H1 (cell line): ENCODE measurements around the gene BTBD9. TPM values are rescaled to one million over a fixed set of nuclear protein-coding genes. Genes with fewer than 3 reads are reported as not detected.
A peak's percentile ranks its signal among the peaks of the same experiment; 100 is the strongest.

Source experiments
- CTCF ChIA-PET: fragments of 300-600 bp; sonication (Branson Sonifier 250); formaldehyde crosslinking; loops from one replicate; lab custom pipeline; 2021; ENCODE audit not compliant: partially characterized antibody; lab: Charles Lee
- POLR2A ChIA-PET: fragments of 300-600 bp; sonication (Branson Sonifier 250); formaldehyde crosslinking; loops from one replicate; lab custom pipeline; 2021; ENCODE audit warnings: inconsistent platforms; ENCODE audit not compliant: partially characterized antibody; lab: Charles Lee
- DNase-seq, 2 experiments: peaks; one replicate each; pipeline versions ENCODE4 v3.0.0 to v3.0.0-alpha.2; 2010 to 2022; ENCODE audit warnings: low spot score in 2 of 2, low read depth in 1 of 2, mixed read lengths in 1 of 2
- FAIRE-seq: peaks from 2 replicates; lab custom pipeline; 2011; peaks lifted over from hg19 to GRCh38; lab: Jason Lieb, UNC
- H2AFZ ChIP-seq: 2 replicates; pipeline ENCODE4 v1.8.1; 2012; ENCODE audit warnings: low read length, inconsistent platforms
- H2AK5ac ChIP-seq: 2 replicates; pipeline ENCODE4 v1.6.1; 2013; ENCODE audit warnings: low read depth, low read length
- H2BK120ac ChIP-seq: replicated peaks from 2 replicates; pipeline ENCODE3; 2013; ENCODE audit warnings: low read depth, low read length, inconsistent platforms
- H2BK12ac ChIP-seq: 2 replicates; pipeline ENCODE4 v1.6.1; 2013; ENCODE audit warnings: low read depth, low read length
- H2BK15ac ChIP-seq: 2 replicates; pipeline ENCODE4 v1.6.1; 2013; ENCODE audit warnings: low read length
- H2BK20ac ChIP-seq: 2 replicates; pipeline ENCODE4 v1.6.1; 2013; ENCODE audit warnings: low read length
- H2BK5ac ChIP-seq: 2 replicates; pipeline ENCODE4 v1.6.1; 2013; ENCODE audit warnings: low read depth, low read length
- H3K14ac ChIP-seq: 2 replicates; pipeline ENCODE4 v1.6.1; 2013; ENCODE audit warnings: inconsistent platforms; ENCODE audit not compliant: insufficient read length
- H3K18ac ChIP-seq: 2 replicates; pipeline ENCODE4 v1.6.1; 2013; ENCODE audit warnings: low read length; ENCODE audit errors: extremely low read depth
- H3K23ac ChIP-seq: 2 replicates; pipeline ENCODE4 v1.6.1; 2013; ENCODE audit warnings: inconsistent platforms; ENCODE audit not compliant: insufficient read length
- H3K23me2 ChIP-seq: 2 replicates; pipeline ENCODE4 v1.6.1; 2013; ENCODE audit warnings: low read depth, low read length
- H3K27ac ChIP-seq: 2 replicates; pipeline ENCODE4 v1.6.1; 2011; ENCODE audit warnings: low read depth, low read length, inconsistent platforms
- H3K27me3 ChIP-seq, 4 experiments: replicated peaks in 1 of 4; 1 replicate in 1 of 4; 2 replicates in 3 of 4; pipeline versions ENCODE4 v1.6.1 to v1.8.1; 2011 to 2013; ENCODE audit warnings: low read length in 3 of 4, mild to moderate bottlenecking in 3 of 4, inconsistent platforms in 2 of 4, mixed read lengths in 2 of 4, moderate library complexity in 1 of 4; ENCODE audit not compliant: control insufficient read depth in 3 of 4, insufficient read depth in 3 of 4; ENCODE audit errors: extremely low read depth in 1 of 4
- H3K36me3 ChIP-seq, 4 experiments: 2 replicates each; pipeline versions ENCODE4 v1.6.1 to v1.8.1; 2011 to 2013; ENCODE audit warnings: mild to moderate bottlenecking in 4 of 4, low read length in 3 of 4, moderate library complexity in 2 of 4, control low read depth in 1 of 4, inconsistent platforms in 1 of 4; ENCODE audit not compliant: insufficient read depth in 4 of 4, control insufficient read depth in 2 of 4
- H3K4ac ChIP-seq: replicated peaks from 2 replicates; pipeline ENCODE3; 2013; ENCODE audit warnings: low read length, low read depth, mixed read lengths, inconsistent platforms; ENCODE audit not compliant: insufficient read length
- H3K4me1 ChIP-seq, 4 experiments: replicated peaks in 1 of 4; 1 replicate in 1 of 4; 2 replicates in 3 of 4; pipeline versions ENCODE4 v1.6.1 to v1.8.1; 2011 to 2013; ENCODE audit warnings: low read length in 3 of 4, inconsistent platforms in 2 of 4, mixed read lengths in 1 of 4; ENCODE audit not compliant: insufficient read depth in 4 of 4, control insufficient read depth in 3 of 4
- H3K4me2 ChIP-seq, 2 experiments: 2 replicates each; pipeline versions ENCODE4 v1.6.1 to v1.8.1; 2011 to 2013; ENCODE audit warnings: low read depth in 2 of 2, low read length in 2 of 2, control low read depth in 1 of 2, inconsistent platforms in 1 of 2, mild to moderate bottlenecking in 1 of 2; ENCODE audit not compliant: insufficient read depth in 1 of 2
- H3K4me3 ChIP-seq, 4 experiments: fragments of 200-600, 300-600 bp in 1 of 4; sonication (generic), shearing (Covaris generic), sonication (Bioruptor Twin) in 1 of 4; 2 replicates each; pipeline versions ENCODE4 v1.5.1 to v1.8.1; 2011 to 2016; ENCODE audit warnings: low read length in 4 of 4, low read depth in 3 of 4, control low read depth in 2 of 4, inconsistent platforms in 2 of 4, mild to moderate bottlenecking in 2 of 4, mixed read lengths in 1 of 4, moderate library complexity in 1 of 4; ENCODE audit not compliant: insufficient read depth in 2 of 4; ENCODE audit errors: extremely low read depth in 1 of 4
- H3K56ac ChIP-seq: replicated peaks from 2 replicates; pipeline ENCODE3; 2013; ENCODE audit warnings: low read depth, mild to moderate bottlenecking, mixed read lengths, low read length, inconsistent platforms; ENCODE audit not compliant: insufficient read length
- H3K79me1 ChIP-seq: 2 replicates; pipeline ENCODE4 v1.6.1; 2013; ENCODE audit warnings: low read depth, low read length, control low read depth
- H3K79me2 ChIP-seq, 2 experiments: 2 replicates each; pipeline versions ENCODE4 v1.6.1 to v1.8.1; 2012 to 2013; ENCODE audit warnings: low read length in 2 of 2, mild to moderate bottlenecking in 2 of 2, inconsistent platforms in 1 of 2; ENCODE audit not compliant: insufficient read depth in 2 of 2, control insufficient read depth in 1 of 2
- H3K9ac ChIP-seq, 4 experiments: replicated peaks in 1 of 4; 1 replicate in 1 of 4; 2 replicates in 3 of 4; pipeline versions ENCODE4 v1.6.1 to v1.8.1; 2011 to 2013; ENCODE audit warnings: low read depth in 3 of 4, low read length in 3 of 4, control low read depth in 2 of 4, mild to moderate bottlenecking in 2 of 4, moderate library complexity in 2 of 4, inconsistent platforms in 1 of 4; ENCODE audit errors: extremely low read depth in 1 of 4
- H3K9me3 ChIP-seq, 2 experiments: 2 replicates each; pipeline versions ENCODE4 v1.6.1 to v1.8.1; 2012 to 2013; ENCODE audit warnings: mild to moderate bottlenecking in 2 of 2, moderate library complexity in 2 of 2, control low read depth in 1 of 2, inconsistent platforms in 1 of 2, low read depth in 1 of 2, low read length in 1 of 2, mixed read lengths in 1 of 2; ENCODE audit not compliant: insufficient read depth in 2 of 2
- H4K20me1 ChIP-seq, 2 experiments: replicated peaks in 1 of 2; 2 replicates each; pipeline versions ENCODE3 to v1.8.1; 2011 to 2013; ENCODE audit warnings: inconsistent platforms in 2 of 2, low read length in 2 of 2, mild to moderate bottlenecking in 1 of 2; ENCODE audit not compliant: insufficient read depth in 2 of 2, control insufficient read depth in 1 of 2
- H4K5ac ChIP-seq: 2 replicates; pipeline ENCODE4 v1.6.1; 2013; ENCODE audit warnings: low read length, low read depth, mixed read lengths, inconsistent platforms; ENCODE audit not compliant: insufficient read length
- H4K8ac ChIP-seq: 2 replicates; pipeline ENCODE4 v1.8.0; 2013; ENCODE audit warnings: mild to moderate bottlenecking, moderate library complexity, low read length, inconsistent platforms; ENCODE audit not compliant: insufficient read depth; ENCODE audit errors: extremely low read depth
- H4K91ac ChIP-seq: replicated peaks from 2 replicates; pipeline ENCODE3; 2013; ENCODE audit warnings: low read length, mixed read lengths, inconsistent platforms; ENCODE audit not compliant: insufficient read length
- ASH2L ChIP-seq: fragments of 200-600, 300-600 bp; sonication (generic); IDR thresholded peaks from one replicate; pipeline ENCODE4 v1.7.1; 2017; ENCODE audit warnings: low read length
- CBX5 ChIP-seq: fragments of 300-800, 300-1000 bp; sonication (generic); IDR thresholded peaks from 2 replicates; pipeline ENCODE4 v1.7.1; 2016; ENCODE audit warnings: antibody characterized with exemption, low read length, low read depth
- CHD1 ChIP-seq: IDR thresholded peaks from 2 replicates; pipeline ENCODE4 v1.6.1; 2012; ENCODE audit warnings: low read depth, low read length, improper control_type of control experiment
- CHD2 ChIP-seq: IDR thresholded peaks from 2 replicates; pipeline ENCODE4 v1.6.1; 2012; ENCODE audit warnings: low read length, improper control_type of control experiment
- NANOG ChIP-seq: IDR thresholded peaks from 2 replicates; pipeline ENCODE4 v1.6.1; 2011; ENCODE audit warnings: low read length, low read depth, mild to moderate bottlenecking, inconsistent platforms; ENCODE audit not compliant: insufficient read depth, poor library complexity, severe bottlenecking
- NRF1 ChIP-seq: IDR thresholded peaks from 2 replicates; pipeline ENCODE4 v1.6.1; 2011; ENCODE audit warnings: mild to moderate bottlenecking, low read depth, low read length, improper control_type of control experiment
- RAD21 ChIP-seq, 2 experiments: IDR thresholded peaks in 1 of 2; conservative IDR thresholded peaks in 1 of 2; 2 replicates each; pipeline ENCODE4 v1.6.1; 2011; ENCODE audit warnings: low read depth in 2 of 2, low read length in 2 of 2, improper control_type of control experiment in 1 of 2, inconsistent platforms in 1 of 2, mild to moderate bottlenecking in 1 of 2, moderate library complexity in 1 of 2
- SAP30 ChIP-seq: fragments of 300-600 bp; sonication (generic); IDR thresholded peaks from 2 replicates; pipeline ENCODE4 v1.7.1; 2012; ENCODE audit warnings: low read length, moderate library complexity, mild to moderate bottlenecking, inconsistent platforms; ENCODE audit not compliant: insufficient read depth, insufficient replicate concordance
- SIRT6 ChIP-seq: IDR thresholded peaks from one replicate; pipeline ENCODE4 v1.7.1; 2012; ENCODE audit warnings: low read length, inconsistent platforms
- TAF1 ChIP-seq: IDR thresholded peaks from 2 replicates; pipeline ENCODE4 v1.6.1; 2011; ENCODE audit warnings: mild to moderate bottlenecking, low read depth, low read length
- ZNF274 ChIP-seq: IDR thresholded peaks from 2 replicates; pipeline ENCODE4 v1.7.0; 2012; ENCODE audit warnings: low read length, borderline replicate concordance; ENCODE audit errors: extremely low read depth
- WGBS, 2 experiments: shearing (Covaris generic) in 1 of 2; methylation state at CpG; one replicate each; pipeline versions ENCODE4 v1.1.6 to v1.1.7; 2013 to 2015; ENCODE audit warnings: low lambda C conversion rate in 2 of 2, mixed read lengths in 2 of 2, inconsistent platforms in 1 of 2, low coverage in 1 of 2, missing lambda C conversion rate in 1 of 2; ENCODE audit not compliant: insufficient replicate concordance in 2 of 2, insufficient coverage in 1 of 2, insufficient read length in 1 of 2; ENCODE audit errors: extremely low coverage in 1 of 2, missing lambda C conversion rate in 1 of 2; 5-methylcytosine and 5-hydroxymethylcytosine counted together
- polyA plus RNA-seq, 7 experiments: library from polyadenylated mRNA; depleted of rRNA in 3 of 7; stranded (reverse) in 5 of 7; unstranded in 2 of 7; fragments of >200 nt in 5 of 7; fragments of 200-250 nt in 2 of 7; gene quantifications; 1 replicate in 5 of 7; 2 replicates in 1 of 7; 4 replicates in 1 of 7; pipeline versions ENCODE4 v1.2.1 to v1.2.3, GENCODE V29; 2011 to 2013; ENCODE audit warnings: missing spikeins in 2 of 7, mixed read lengths in 2 of 7
- total RNA-seq: library from RNA; stranded (reverse); fragmentation: NEBNext Ultra II Directional; extraction: Animal tissue kit (Norgen Biotek cat#: 25700); gene quantifications from 2 replicates; pipeline ENCODE4 v1.2.1, GENCODE V29; 2021
- TF ChIP-seq, protein P1 (sequence below): IDR thresholded peaks from 2 replicates; pipeline ENCODE4 v1.6.1; 2012; ENCODE audit warnings: low read length, inconsistent platforms

The BTBD9 gene
- total and polyA plus RNA-seq, 2 of the 8 experiments (the other 6 are each of a cell fraction or from before 2014, with no cell fraction given), result 0.92 to 4.1 TPM

DNA sequence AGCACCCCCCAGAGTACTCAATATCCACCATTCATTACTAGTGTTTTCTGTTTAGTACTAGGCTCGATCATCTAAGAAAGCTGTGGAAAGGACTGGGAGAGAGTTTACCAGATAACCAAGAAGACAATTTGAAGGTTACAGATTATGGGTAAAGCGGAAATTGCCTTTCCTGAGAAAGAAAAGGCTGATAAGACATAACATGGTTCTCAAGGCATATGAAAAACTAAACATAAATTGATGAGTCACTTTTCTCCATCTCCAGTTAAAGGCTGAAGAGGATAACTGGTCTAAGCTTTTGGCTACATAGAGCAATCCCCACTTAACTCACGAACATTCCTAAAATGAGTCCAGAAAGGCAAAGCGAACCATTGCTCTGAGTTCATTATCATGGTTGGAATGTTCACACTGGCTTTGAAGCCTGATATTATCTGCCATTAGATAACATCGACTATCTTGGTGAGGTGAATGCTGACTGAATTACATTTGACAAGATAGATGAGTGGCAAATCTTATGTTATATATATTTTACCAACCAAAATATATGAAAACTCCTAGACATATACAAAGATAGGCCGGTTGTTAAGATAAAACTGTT lies 65.8 kb downstream of the BTBD9 start:
- Histone ChIP-seq H4K5ac (no peak overlapping the region), H3K79me1 (no peaks in the 10 kb centered on the region), H3K56ac (no peak overlapping the region), H2BK120ac (no peak overlapping the region), H2BK5ac (no peak overlapping the region), H3K4me1 (peaks cover 0 to 4% (median 0%) of the 10 kb centered on the region in 4 experiments; a peak in 1 of 7 replicates), H2BK20ac (no peak overlapping the region), H2AFZ (no peak overlapping the region), H4K20me1 (no peaks in the 10 kb centered on the region), H2BK15ac (no peak overlapping the region), H3K4ac (no peak overlapping the region), H2AK5ac (no peak overlapping the region), H3K27me3 (no peaks in the 10 kb centered on the region), H4K8ac (no peak overlapping the region), H3K23me2 (no peaks in the 10 kb centered on the region), H4K91ac (no peak overlapping the region), H3K4me3 (no peak overlapping the region), H3K14ac (no peak overlapping the region), H3K27ac (no peak overlapping the region), H3K4me2 (no peak overlapping the region), H3K18ac (no peak overlapping the region), H2BK12ac (no peak overlapping the region), H3K36me3 (no peaks in the 10 kb centered on the region), H3K23ac (no peak overlapping the region), H3K79me2 (no peaks in the 10 kb centered on the region), H3K9ac (no peak overlapping the region), H3K9me3 (no peaks in the 10 kb centered on the region)
- 89% methylated on average over 6 of the region's 6 CpGs; no CpG with 5 or more reads in 1 of the 2 experiments for WGBS, 2 experiments
- CTCF ChIA-PET, result interaction anchor here (1.0 kb wide), 2 partner anchors 80 to 787 kb away, joined by 3 read pairs; no protein-coding TSS in a partner anchor
- FAIRE-seq (peak; percentile 24), DNase-seq (no peak)
- POLR2A ChIA-PET, result no interaction called here
- no peak for TF ChIP-seq SAP30
- no peak for TF ChIP-seq ASH2L
- no peak for TF ChIP-seq ZNF274
- TF ChIP-seq, protein P1, sequence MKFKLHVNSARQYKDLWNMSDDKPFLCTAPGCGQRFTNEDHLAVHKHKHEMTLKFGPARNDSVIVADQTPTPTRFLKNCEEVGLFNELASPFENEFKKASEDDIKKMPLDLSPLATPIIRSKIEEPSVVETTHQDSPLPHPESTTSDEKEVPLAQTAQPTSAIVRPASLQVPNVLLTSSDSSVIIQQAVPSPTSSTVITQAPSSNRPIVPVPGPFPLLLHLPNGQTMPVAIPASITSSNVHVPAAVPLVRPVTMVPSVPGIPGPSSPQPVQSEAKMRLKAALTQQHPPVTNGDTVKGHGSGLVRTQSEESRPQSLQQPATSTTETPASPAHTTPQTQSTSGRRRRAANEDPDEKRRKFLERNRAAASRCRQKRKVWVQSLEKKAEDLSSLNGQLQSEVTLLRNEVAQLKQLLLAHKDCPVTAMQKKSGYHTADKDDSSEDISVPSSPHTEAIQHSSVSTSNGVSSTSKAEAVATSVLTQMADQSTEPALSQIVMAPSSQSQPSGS, result no peak
- no peak for TF ChIP-seq NRF1
- TF ChIP-seq SIRT6, result no peak
- no peak for TF ChIP-seq CHD1
- no peak for TF ChIP-seq NANOG
- no peak for TF ChIP-seq CHD2
- no peak for TF ChIP-seq CBX5
- no peak for TF ChIP-seq RAD21 (IDR thresholded peaks at IDR 0.05 in 1 of 2, conservative IDR thresholded peaks at IDR 0.05 in 1 of 2; ENCODE audit: low read depth in 2 of 2, low read length in 2 of 2)
- no peak for TF ChIP-seq TAF1
